Measurements from ENCODE around the gene SDCCAG8.

GRCh38 chr1:243529512-243529911 lies 273.7 kb downstream of the SDCCAG8 start:
- TF ChIP-seq CTCF (conservative IDR thresholded peaks at IDR 0.05; ENCODE audit: low read depth, low read length) (no peak), EZH2 (IDR thresholded peaks at IDR 0.05; ENCODE audit: low read length, unreplicated experiment) (no peak), EZH2phosphoT487 (IDR thresholded peaks at IDR 0.05; ENCODE audit: borderline replicate concordance, low read length) (no peak)
